Stimulated activated CD8-positive, alpha-beta memory T cell treated with anti-CD3 and anti-CD28 coated beads, Interleukin-4, amount 100 ng/mL, for 48 hours (primary cell): ENCODE measurements around the gene PSMD7.
A peak's percentile ranks its signal among the peaks of the same experiment; 100 is the strongest.

Source experiments
- DNase-seq: peaks from one replicate; pipeline ENCODE4 v3.0.0-alpha.2; 2020

Gene PSMD7

GRCh38 chr16:74296432-74297144 lies at the start of gene PSMD7:
PSMD7 (plus strand) TSS chr16:74296814; CDS start chr16:74296915, 101 bp downstream.
- peak; percentile 93 for DNase-seq

- no peak for DNase-seq
Observed at GRCh38 chr16:74249254-74249653, 47.4 kb upstream of the PSMD7 start.

- no peak for DNase-seq
Observed at GRCh38 chr16:74249846-74250245, 46.8 kb upstream of the PSMD7 start.

GRCh38 chr16:74252329-74252728 lies 44.3 kb upstream of the PSMD7 start:
- DNase-seq = no peak

- no peak for DNase-seq
Observed at GRCh38 chr16:74253161-74253938, 43.3 kb upstream of the PSMD7 start.

GRCh38 chr16:74257061-74257460 lies 39.6 kb upstream of the PSMD7 start:
- DNase-seq = no peak

- no peak for DNase-seq
Observed at GRCh38 chr16:74261068-74261467, 35.5 kb upstream of the PSMD7 start.

GRCh38 chr16:74264811-74265210 lies 31.8 kb upstream of the PSMD7 start:
- DNase-seq = no peak

- no peak for DNase-seq
Observed at GRCh38 chr16:74268372-74268782, 28.2 kb upstream of the PSMD7 start.

GRCh38 chr16:74271872-74272271 lies 24.7 kb upstream of the PSMD7 start:
- no peak for DNase-seq

- no peak for DNase-seq
Observed at GRCh38 chr16:74275031-74275636, 21.5 kb upstream of the PSMD7 start.

- no peak for DNase-seq
Observed at GRCh38 chr16:74275711-74276110, 20.9 kb upstream of the PSMD7 start.

GRCh38 chr16:74277974-74278373 lies 18.6 kb upstream of the PSMD7 start:
- no peak for DNase-seq

- DNase-seq = no peak
Observed at GRCh38 chr16:74279266-74279665, 17.3 kb upstream of the PSMD7 start.

- DNase-seq = no peak
Observed at GRCh38 chr16:74279805-74280204, 16.8 kb upstream of the PSMD7 start.

GRCh38 chr16:74280448-74280847 lies 16.2 kb upstream of the PSMD7 start:
- DNase-seq = no peak

- no peak for DNase-seq
Observed at GRCh38 chr16:74281300-74281699, 15.3 kb upstream of the PSMD7 start.

- no peak for DNase-seq
Observed at GRCh38 chr16:74283716-74284115, 12.9 kb upstream of the PSMD7 start.

- no peak for DNase-seq
Observed at GRCh38 chr16:74288065-74288464, 8.5 kb upstream of the PSMD7 start.

- no peak for DNase-seq
Observed at GRCh38 chr16:74290356-74290755, 6.3 kb upstream of the PSMD7 start.

- no peak for DNase-seq
Observed at GRCh38 chr16:74291176-74291575, 5.4 kb upstream of the PSMD7 start.

- no peak for DNase-seq
Observed at GRCh38 chr16:74291577-74292208, 4.9 kb upstream of the PSMD7 start.

- DNase-seq = no peak
Observed at GRCh38 chr16:74296104-74296431, 546 bp upstream of the PSMD7 start.
